HEK293T (cell line): ENCODE data around the gene TRMT2A.

Source experiments
- ARNT ChIP-seq: fragments of 450-650 bp; IDR thresholded peaks from 2 replicates; pipeline ENCODE4 v1.6.1; 2017; ENCODE audit warnings: mild to moderate bottlenecking
- BHLHE40 ChIP-seq: fragments of 450-650 bp; IDR thresholded peaks from 2 replicates; pipeline ENCODE4 v1.6.1; 2016; ENCODE audit warnings: mild to moderate bottlenecking, moderate library complexity, borderline replicate concordance
- CTBP1 ChIP-seq: fragments of 450-650 bp; IDR thresholded peaks from 2 replicates; pipeline ENCODE4 v1.6.1; 2016; ENCODE audit warnings: borderline replicate concordance
- FOXA1 ChIP-seq: fragments of 450-650 bp; IDR thresholded peaks from 2 replicates; pipeline ENCODE4 v1.6.1; 2016; ENCODE audit warnings: mild to moderate bottlenecking
- FOXK2 ChIP-seq: fragments of 450-650 bp; IDR thresholded peaks from 2 replicates; pipeline ENCODE4 v1.6.1; 2016; ENCODE audit warnings: mild to moderate bottlenecking
- FOXM1 ChIP-seq: fragments of 450-650 bp; IDR thresholded peaks from 2 replicates; pipeline ENCODE4 v1.6.1; 2017; ENCODE audit warnings: mild to moderate bottlenecking, borderline replicate concordance
- L3MBTL2 ChIP-seq: fragments of 450-650 bp; conservative IDR thresholded peaks from 2 replicates; pipeline ENCODE4 v1.6.1; 2016; ENCODE audit warnings: mild to moderate bottlenecking
- NFRKB ChIP-seq: fragments of 450-650 bp; IDR thresholded peaks from 2 replicates; pipeline ENCODE4 v1.6.1; 2016; ENCODE audit warnings: mild to moderate bottlenecking, moderate library complexity
- PKNOX1 ChIP-seq: fragments of 450-650 bp; IDR thresholded peaks from 2 replicates; pipeline ENCODE4 v1.6.1; 2016
- SP1 ChIP-seq: fragments of 450-650 bp; IDR thresholded peaks from 2 replicates; pipeline ENCODE4 v1.6.1; 2017
- SUZ12 ChIP-seq: fragments of 450-650 bp; IDR thresholded peaks from 2 replicates; pipeline ENCODE4 v1.6.1; 2016; ENCODE audit warnings: mild to moderate bottlenecking
- TARDBP ChIP-seq: fragments of 450-650 bp; IDR thresholded peaks from 2 replicates; pipeline ENCODE4 v1.6.1; 2016

- TF ChIP-seq ARNT (no peak), FOXA1 (no peak), SUZ12 (no peak), SP1 (no peak), CTBP1 (no peak), FOXK2 (no peak), L3MBTL2 (no peak), FOXM1 (no peak), PKNOX1 (no peak), NFRKB (no peak), BHLHE40 (no peak), TARDBP (no peak)
These were observed 54.3 kb downstream of the TRMT2A start for GRCh38 chr22:20062766-20063083.
